Measurements from ENCODE around the gene FBXO38. TPM values are rescaled to one million over a fixed set of nuclear protein-coding genes. Genes with fewer than 3 reads are reported as not detected.
A peak's percentile ranks its signal among the peaks of the same experiment; 100 is the strongest.

The FBXO38 gene
- total and polyA plus RNA-seq, 9 of the 15 experiments (the other 6 are each of a cell fraction or from before 2014, with no cell fraction given) = 7.4 to 39.4 (median 29.3) TPM

DNA sequence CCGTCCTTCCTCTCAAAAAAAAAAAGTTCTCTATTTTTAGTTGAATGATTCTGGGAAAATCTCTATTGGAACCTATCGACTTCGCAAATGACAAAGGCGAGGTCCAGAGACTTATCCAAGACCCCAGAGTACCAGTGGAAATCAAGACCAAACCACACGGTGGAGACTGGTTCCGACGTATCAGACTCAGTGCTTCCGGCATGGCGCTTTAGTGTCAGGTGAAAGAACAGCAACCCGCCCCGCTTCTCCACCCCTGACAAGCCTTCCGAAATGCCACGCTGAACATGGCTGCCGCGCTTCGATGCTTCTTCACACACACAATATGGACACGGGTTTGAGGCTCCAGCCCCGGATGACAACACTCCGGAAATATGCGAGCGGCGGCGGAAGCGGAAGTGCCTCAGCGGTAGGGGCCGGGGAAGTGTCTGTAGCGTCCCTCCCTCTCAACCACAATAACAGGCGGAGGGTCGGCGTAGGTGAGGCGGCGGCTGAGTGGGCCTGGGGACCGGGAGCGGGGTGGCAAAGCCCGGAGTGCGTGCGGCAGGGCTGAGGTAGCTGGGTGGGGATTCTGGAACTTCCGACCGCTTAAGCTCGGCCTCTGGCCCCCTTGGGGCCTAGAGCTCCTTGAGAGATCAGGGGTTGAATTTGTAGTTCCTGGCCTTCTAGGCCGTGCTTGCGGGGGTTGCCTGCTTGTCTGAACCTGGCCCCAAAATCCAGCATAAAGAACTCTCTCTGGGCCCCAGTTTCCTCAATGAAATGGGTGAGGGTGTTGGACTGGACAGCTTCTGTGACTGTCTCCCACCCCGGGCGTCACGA lies at the start of gene FBXO38 (continued):
- TF ChIP-seq, protein P1, sequence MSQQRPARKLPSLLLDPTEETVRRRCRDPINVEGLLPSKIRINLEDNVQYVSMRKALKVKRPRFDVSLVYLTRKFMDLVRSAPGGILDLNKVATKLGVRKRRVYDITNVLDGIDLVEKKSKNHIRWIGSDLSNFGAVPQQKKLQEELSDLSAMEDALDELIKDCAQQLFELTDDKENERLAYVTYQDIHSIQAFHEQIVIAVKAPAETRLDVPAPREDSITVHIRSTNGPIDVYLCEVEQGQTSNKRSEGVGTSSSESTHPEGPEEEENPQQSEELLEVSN (IDR thresholded peaks at IDR 0.05; ENCODE audit: borderline replicate concordance in 1 of 2, extremely low read depth in 1 of 2, insufficient read depth in 1 of 2, insufficient read length in 1 of 2, low read depth in 1 of 2, low read length in 1 of 2, poor library complexity in 1 of 2, severe bottlenecking in 1 of 2) = no peak
- TF ChIP-seq TAF1 (IDR thresholded peaks at IDR 0.05; ENCODE audit: control insufficient read depth, extremely low read depth, insufficient read depth, low read length, severe bottlenecking) = peak; percentile 84
- no peak for TF ChIP-seq KLF10 (CRISPR knock-in tag; IDR thresholded peaks at IDR 0.05)
- TF ChIP-seq KLF6 (CRISPR knock-in tag; IDR thresholded peaks at IDR 0.05; ENCODE audit: borderline replicate concordance) = no peak
- no peak for TF ChIP-seq GABPB2 (CRISPR knock-in tag; conservative IDR thresholded peaks at IDR 0.05)
- TF ChIP-seq ZNF217 (CRISPR knock-in tag; IDR thresholded peaks at IDR 0.05) = no peak
- no peak for TF ChIP-seq KDM2B (CRISPR knock-in tag; IDR thresholded peaks at IDR 0.05)
- TF ChIP-seq, protein P2, sequence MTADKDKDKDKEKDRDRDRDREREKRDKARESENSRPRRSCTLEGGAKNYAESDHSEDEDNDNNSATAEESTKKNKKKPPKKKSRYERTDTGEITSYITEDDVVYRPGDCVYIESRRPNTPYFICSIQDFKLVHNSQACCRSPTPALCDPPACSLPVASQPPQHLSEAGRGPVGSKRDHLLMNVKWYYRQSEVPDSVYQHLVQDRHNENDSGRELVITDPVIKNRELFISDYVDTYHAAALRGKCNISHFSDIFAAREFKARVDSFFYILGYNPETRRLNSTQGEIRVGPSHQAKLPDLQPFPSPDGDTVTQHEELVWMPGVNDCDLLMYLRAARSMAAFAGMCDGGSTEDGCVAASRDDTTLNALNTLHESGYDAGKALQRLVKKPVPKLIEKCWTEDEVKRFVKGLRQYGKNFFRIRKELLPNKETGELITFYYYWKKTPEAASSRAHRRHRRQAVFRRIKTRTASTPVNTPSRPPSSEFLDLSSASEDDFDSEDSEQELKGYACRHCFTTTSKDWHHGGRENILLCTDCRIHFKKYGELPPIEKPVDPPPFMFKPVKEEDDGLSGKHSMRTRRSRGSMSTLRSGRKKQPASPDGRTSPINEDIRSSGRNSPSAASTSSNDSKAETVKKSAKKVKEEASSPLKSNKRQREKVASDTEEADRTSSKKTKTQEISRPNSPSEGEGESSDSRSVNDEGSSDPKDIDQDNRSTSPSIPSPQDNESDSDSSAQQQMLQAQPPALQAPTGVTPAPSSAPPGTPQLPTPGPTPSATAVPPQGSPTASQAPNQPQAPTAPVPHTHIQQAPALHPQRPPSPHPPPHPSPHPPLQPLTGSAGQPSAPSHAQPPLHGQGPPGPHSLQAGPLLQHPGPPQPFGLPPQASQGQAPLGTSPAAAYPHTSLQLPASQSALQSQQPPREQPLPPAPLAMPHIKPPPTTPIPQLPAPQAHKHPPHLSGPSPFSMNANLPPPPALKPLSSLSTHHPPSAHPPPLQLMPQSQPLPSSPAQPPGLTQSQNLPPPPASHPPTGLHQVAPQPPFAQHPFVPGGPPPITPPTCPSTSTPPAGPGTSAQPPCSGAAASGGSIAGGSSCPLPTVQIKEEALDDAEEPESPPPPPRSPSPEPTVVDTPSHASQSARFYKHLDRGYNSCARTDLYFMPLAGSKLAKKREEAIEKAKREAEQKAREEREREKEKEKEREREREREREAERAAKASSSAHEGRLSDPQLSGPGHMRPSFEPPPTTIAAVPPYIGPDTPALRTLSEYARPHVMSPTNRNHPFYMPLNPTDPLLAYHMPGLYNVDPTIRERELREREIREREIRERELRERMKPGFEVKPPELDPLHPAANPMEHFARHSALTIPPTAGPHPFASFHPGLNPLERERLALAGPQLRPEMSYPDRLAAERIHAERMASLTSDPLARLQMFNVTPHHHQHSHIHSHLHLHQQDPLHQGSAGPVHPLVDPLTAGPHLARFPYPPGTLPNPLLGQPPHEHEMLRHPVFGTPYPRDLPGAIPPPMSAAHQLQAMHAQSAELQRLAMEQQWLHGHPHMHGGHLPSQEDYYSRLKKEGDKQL (CRISPR knock-in tag; IDR thresholded peaks at IDR 0.05; ENCODE audit: borderline replicate concordance) = no peak
- no peak for TF ChIP-seq IFI16 (CRISPR knock-in tag; IDR thresholded peaks at IDR 0.05)
- TF ChIP-seq SLC30A9 (CRISPR knock-in tag; IDR thresholded peaks at IDR 0.05) = no peak
- TF ChIP-seq HMG20A (CRISPR knock-in tag; conservative IDR thresholded peaks at IDR 0.05) = no peak
- no peak for TF ChIP-seq ZFP1 (CRISPR knock-in tag; IDR thresholded peaks at IDR 0.05)
- TF ChIP-seq ZNF778 (CRISPR knock-in tag; IDR thresholded peaks at IDR 0.05) = no peak
- TF ChIP-seq, protein P3, sequence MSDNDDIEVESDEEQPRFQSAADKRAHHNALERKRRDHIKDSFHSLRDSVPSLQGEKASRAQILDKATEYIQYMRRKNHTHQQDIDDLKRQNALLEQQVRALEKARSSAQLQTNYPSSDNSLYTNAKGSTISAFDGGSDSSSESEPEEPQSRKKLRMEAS (CRISPR knock-in tag; IDR thresholded peaks at IDR 0.05) = no peak; the same call in none of the 2 replicates
- TF ChIP-seq CBFA2T2 (conservative IDR thresholded peaks at IDR 0.05) = no peak
- TF ChIP-seq RCOR1 (IDR thresholded peaks at IDR 0.05; ENCODE audit: borderline replicate concordance in 1 of 2, low read depth in 2 of 2, low read length in 2 of 2) = peak in 1 of 2 experiments; percentile 62; a peak in 1 of 4 replicates
- TF ChIP-seq, protein P4, sequence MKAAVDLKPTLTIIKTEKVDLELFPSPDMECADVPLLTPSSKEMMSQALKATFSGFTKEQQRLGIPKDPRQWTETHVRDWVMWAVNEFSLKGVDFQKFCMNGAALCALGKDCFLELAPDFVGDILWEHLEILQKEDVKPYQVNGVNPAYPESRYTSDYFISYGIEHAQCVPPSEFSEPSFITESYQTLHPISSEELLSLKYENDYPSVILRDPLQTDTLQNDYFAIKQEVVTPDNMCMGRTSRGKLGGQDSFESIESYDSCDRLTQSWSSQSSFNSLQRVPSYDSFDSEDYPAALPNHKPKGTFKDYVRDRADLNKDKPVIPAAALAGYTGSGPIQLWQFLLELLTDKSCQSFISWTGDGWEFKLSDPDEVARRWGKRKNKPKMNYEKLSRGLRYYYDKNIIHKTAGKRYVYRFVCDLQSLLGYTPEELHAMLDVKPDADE (conservative IDR thresholded peaks at IDR 0.05; ENCODE audit: control insufficient read depth, low read depth, low read length) = peak; percentile 83

Measured in K562 (cell line).